Type B pancreatic cell (in vitro differentiated cells): ENCODE data around the gene C22orf39. TPM values are rescaled to one million over a fixed set of nuclear protein-coding genes. Genes with fewer than 3 reads are reported as not detected.

ENCODE experiments used
- DNase-seq: peaks from one replicate; pipeline ENCODE4 v3.0.0; 2021; ENCODE audit warnings: mixed read lengths; ENCODE audit not compliant: unreplicated experiment; ENCODE audit errors: extremely low spot score
- H3K27ac Mint-ChIP-seq: 2 replicates; pipeline ENCODE4 v1.8.0; 2021; ENCODE audit warnings: mild to moderate bottlenecking, mixed read lengths
- H3K27me3 Mint-ChIP-seq: 2 replicates; pipeline ENCODE4 v1.8.0; 2021; ENCODE audit warnings: mixed read lengths
- H3K36me3 Mint-ChIP-seq: 2 replicates; pipeline ENCODE4 v1.8.0; 2021; ENCODE audit warnings: mixed read lengths
- H3K4me1 Mint-ChIP-seq: one replicate; pipeline ENCODE4 v1.8.0; 2021; ENCODE audit warnings: mixed read lengths; ENCODE audit not compliant: unreplicated experiment
- H3K4me3 Mint-ChIP-seq: 2 replicates; pipeline ENCODE4 v1.8.0; 2021; ENCODE audit warnings: mild to moderate bottlenecking, mixed read lengths
- H3K9me3 Mint-ChIP-seq: 2 replicates; pipeline ENCODE4 v1.8.0; 2021; ENCODE audit warnings: mixed read lengths
- CTCF ChIP-seq: fragments of 200-600 bp; sonication (generic); conservative IDR thresholded peaks from 2 replicates; pipeline ENCODE4 v1.5.0; 2021; ENCODE audit warnings: antibody characterized with exemption, mild to moderate bottlenecking
- total RNA-seq: library from RNA; stranded (reverse); gene quantifications from 2 replicates; pipeline ENCODE4 v1.2.1, GENCODE V29; 2021; ENCODE audit warnings: low replicate concordance

C22orf39 gene
- total RNA-seq, 1 donor from 2014 or later = 30.3 TPM

- H3K4me3 Mint-ChIP-seq = no peak overlapping the region
- no peak for DNase-seq
- peaks cover 3% of the 10 kb centered on the region for H3K4me1 Mint-ChIP-seq
- H3K9me3 Mint-ChIP-seq = no peaks in the 10 kb centered on the region
- H3K27me3 Mint-ChIP-seq = no peaks in the 10 kb centered on the region
- peaks cover 16% of the 10 kb centered on the region for H3K36me3 Mint-ChIP-seq
- TF ChIP-seq CTCF = no peak
- no peak overlapping the region for H3K27ac Mint-ChIP-seq
Measured at GRCh38 chr22:19404676-19405075, 42.8 kb downstream of the C22orf39 start.

GRCh38 chr22:19402642-19403191 is 44.8 kb downstream of the C22orf39 start:
- Mint-ChIP-seq H3K9me3 (no peaks in the 10 kb centered on the region), H3K36me3 (peaks cover 12% of the 10 kb centered on the region), H3K27ac (no peak overlapping the region), H3K27me3 (no peaks in the 10 kb centered on the region), H3K4me3 (no peak overlapping the region), H3K4me1 (peaks cover 2% of the 10 kb centered on the region)
- DNase-seq = no peak
- TF ChIP-seq CTCF = no peak

- no peak for TF ChIP-seq CTCF
- Mint-ChIP-seq H3K27ac (no peak overlapping the region), H3K9me3 (no peaks in the 10 kb centered on the region), H3K4me3 (no peak overlapping the region), H3K36me3 (peaks cover 7% of the 10 kb centered on the region), H3K4me1 (no peaks in the 10 kb centered on the region), H3K27me3 (no peaks in the 10 kb centered on the region)
- DNase-seq = no peak
Measured at GRCh38 chr22:19401483-19401882, 46.0 kb downstream of the C22orf39 start.

- no peak overlapping the region for H3K27ac Mint-ChIP-seq
- H3K4me3 Mint-ChIP-seq = no peak overlapping the region
- peaks cover 7% of the 10 kb centered on the region for H3K36me3 Mint-ChIP-seq
- H3K9me3 Mint-ChIP-seq = no peaks in the 10 kb centered on the region
- H3K4me1 Mint-ChIP-seq = no peaks in the 10 kb centered on the region
- TF ChIP-seq CTCF = no peak
- H3K27me3 Mint-ChIP-seq = no peaks in the 10 kb centered on the region
- no peak for DNase-seq
Measured at GRCh38 chr22:19400881-19401280, 46.6 kb downstream of the C22orf39 start.

- Mint-ChIP-seq H3K4me3 (no peak overlapping the region), H3K36me3 (peaks cover 9% of the 10 kb centered on the region), H3K27ac (no peak overlapping the region), H3K9me3 (no peaks in the 10 kb centered on the region), H3K4me1 (no peaks in the 10 kb centered on the region), H3K27me3 (no peaks in the 10 kb centered on the region)
- no peak for TF ChIP-seq CTCF
- no peak for DNase-seq
Measured at GRCh38 chr22:19398652-19399051, 48.9 kb downstream of the C22orf39 start.

- Mint-ChIP-seq H3K9me3 (no peaks in the 10 kb centered on the region), H3K4me1 (no peaks in the 10 kb centered on the region), H3K36me3 (peaks cover 9% of the 10 kb centered on the region), H3K27ac (no peak overlapping the region), H3K4me3 (no peak overlapping the region), H3K27me3 (no peaks in the 10 kb centered on the region)
- TF ChIP-seq CTCF = no peak
- DNase-seq = no peak
Measured at GRCh38 chr22:19398206-19398605, 49.3 kb downstream of the C22orf39 start.
